Superior temporal gyrus (tissue), 1 donor: Measurements from ENCODE around the gene SIAH3.
"Not testable (repeated sequence)": the region's sequence is repeated elsewhere in the genome, so short reads cannot be mapped to it uniquely, and the experiment has no call there.

Source experiments
- DNase-seq: peaks from one replicate; pipeline ENCODE4 v3.0.0-alpha.2; 2016; ENCODE audit errors: extremely low spot score

Gene SIAH3

GRCh38 chr13:45783346-45784043, 68.1 kb downstream of the SIAH3 start:
- DNase-seq, result no peak

DNA sequence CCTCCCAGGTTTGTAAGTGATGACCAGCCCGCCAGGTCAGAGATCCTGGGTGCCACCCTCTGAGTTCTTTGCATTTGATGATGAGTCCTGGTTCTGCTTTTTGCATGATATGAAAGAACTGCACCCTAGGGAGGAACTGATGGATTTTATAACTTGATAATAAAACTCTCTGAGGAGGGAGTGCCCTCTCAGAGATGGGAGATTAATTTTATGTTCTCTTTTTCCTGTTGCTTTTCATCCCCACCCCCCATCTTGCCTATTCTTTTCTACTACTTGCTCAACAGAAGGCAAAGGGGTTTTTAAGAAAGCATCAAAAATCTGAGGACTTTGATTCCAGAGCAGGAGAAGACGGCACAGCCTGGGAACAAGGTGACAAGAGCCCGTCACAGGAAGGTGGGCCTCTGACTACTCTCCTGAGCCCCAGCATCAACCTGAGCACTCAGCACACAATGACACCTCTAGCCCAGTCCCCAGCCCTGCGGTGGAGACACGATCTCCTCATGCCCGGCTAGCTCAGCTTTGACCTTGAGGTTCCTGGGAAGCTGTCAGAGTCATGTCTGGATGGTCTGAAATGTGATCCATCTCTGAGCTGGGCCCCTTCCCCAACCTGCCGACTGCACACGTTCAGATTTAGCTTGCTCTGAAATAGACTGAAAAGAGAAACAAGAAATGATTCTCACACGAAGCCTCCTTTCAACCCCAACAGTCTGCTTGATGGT, 69.1 kb downstream of the SIAH3 start:
- no peak for DNase-seq

- no peak for DNase-seq
Observed at GRCh38 chr13:45781553-45782326, 69.8 kb downstream of the SIAH3 start.

DNA sequence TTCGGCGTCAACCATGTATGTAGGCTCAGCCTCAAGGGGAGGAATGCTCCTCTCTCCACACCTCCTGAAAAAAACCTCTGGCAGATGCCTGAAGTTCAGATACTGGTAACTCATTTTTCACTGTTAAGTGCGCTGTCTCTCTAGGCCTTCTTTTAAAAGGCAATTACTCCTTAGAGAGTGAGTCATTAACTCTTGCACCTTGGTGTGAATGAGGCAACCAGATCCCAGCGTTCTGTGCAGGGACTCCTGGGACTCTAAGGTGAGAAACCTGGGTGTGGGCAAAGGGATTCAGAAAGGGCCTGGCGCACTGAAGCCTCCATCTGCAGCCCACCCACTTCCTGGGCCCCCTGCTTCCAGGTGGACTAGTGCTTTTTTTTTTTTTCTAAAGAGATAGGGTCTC, 71.7 kb downstream of the SIAH3 start:
- no peak for DNase-seq

DNA sequence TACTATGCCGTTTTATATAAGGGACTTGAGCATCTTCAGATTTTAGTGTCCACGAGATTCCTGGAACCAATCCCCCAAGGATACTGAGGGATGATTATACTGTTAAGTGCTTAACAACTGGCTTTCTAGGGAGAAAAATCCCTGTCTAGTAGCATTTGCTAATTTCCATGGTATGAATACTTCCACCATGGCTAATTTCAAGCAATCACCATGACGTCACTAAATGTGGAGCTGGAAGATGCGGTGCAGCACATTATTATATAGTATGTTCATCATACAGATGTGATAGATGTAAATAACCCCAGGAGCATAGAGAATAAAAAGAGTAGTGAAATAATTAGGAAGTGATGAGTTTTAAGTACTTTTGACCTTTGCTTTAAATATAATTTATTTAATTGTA, 72.7 kb downstream of the SIAH3 start:
- no peak for DNase-seq

DNA sequence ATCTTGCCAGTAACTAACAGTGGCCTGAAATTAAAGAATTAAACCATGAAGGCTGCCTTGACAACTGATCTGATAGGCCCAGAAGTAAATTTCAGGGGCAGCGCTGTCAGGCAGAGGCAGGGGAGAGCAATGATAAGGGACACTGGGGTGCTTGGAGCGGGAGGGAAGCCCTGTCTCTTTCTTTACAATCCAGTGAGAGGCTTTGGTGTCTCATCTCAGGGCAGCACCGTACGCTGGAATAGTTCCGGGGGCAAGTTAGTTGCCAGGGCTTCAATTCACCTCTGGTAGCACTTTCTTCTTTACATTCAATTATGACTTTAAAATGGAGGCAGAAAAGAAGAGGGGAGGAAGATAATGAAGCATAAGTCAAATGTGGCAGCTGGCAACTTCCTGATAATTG, 74.8 kb downstream of the SIAH3 start:
- no peak for DNase-seq

DNA sequence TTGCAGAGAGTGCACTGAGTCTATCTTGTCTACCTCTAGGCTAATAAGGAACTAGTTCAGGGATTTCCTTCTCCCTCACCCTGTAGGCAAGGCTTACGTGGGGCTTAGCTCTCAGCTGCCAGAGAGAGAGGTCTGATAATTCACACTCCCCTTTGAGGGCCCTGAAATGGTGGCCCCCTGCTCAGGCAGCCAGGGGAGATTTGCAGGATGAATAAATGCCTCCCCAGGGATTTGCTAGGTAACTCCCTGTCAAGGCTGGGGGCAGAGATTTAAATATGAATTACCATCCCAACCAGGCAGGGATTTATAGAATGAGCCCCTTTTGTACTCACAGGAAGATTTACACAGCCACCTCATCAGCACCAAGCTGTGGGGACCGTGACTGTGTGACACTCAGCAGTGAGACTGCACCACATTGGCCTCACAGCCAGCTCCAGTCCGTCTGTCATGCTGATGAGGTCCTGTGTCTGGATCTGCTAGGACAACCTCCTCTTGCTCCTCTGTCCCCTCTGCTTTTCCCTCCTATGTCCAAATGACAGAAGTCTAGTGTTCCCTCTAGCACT, 76.1 kb downstream of the SIAH3 start:
- DNase-seq, result no peak

GRCh38 chr13:45773944-45774343, 77.6 kb downstream of the SIAH3 start:
- no peak for DNase-seq

GRCh38 chr13:45773236-45773635, 78.3 kb downstream of the SIAH3 start:
- no peak for DNase-seq

DNA sequence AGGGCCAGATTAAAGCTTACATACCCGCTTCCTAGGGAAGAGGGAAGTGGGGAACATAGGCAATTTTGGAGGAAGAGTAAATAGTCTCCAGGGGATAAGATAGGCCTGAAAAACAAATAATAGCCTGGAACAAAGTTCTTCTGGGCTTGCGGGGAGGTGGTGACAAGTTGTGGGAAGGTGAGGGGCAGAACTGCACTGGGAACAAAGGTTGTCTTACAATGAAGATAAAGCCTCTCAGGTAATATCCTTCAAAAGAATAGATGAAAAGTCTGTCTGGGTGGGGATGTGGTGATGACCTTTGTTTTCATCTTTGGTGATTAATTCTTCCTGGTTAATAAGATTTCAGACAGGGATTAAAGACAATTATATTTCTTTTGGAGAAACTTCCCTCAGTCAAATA, 80.7 kb downstream of the SIAH3 start:
- DNase-seq, result no peak

DNA sequence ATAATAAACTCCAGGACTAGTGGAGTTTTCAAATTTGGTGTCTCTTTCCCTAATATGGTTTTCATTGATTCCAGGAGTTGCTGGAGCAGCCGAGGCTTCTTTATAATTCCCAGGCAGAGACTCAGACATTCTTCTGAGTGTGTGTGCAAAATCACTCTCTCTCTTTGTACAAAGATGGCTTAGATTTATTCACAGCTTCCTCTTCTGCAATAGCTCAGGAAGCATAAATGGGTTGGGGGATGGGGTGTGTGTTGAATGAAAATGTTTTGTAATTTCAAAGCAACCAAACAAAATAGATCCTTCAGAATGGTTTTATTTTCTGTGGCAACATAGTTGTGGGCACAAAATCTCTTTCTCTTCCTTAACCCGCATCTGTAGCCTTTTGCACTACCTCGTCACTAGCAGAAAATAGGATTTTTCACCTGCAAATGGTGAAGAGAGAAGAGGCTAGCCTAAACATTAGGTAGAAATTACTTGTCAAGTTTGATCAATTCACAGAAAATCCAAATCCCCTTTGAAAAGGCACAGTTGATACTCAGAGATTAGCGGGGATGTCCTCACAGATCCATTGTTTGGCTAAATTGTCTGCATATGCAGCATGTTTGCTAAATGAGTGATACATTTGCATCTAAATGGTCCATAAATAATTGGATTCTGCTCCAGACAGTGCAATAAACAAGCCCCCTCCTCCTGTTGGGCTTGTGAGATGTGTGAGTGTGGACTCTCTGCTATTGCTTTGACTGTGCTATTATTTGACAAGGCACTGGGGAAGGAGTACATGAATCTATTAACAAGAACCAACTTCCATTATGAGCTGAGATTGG, 82.7 kb downstream of the SIAH3 start:
- no peak for DNase-seq

DNA sequence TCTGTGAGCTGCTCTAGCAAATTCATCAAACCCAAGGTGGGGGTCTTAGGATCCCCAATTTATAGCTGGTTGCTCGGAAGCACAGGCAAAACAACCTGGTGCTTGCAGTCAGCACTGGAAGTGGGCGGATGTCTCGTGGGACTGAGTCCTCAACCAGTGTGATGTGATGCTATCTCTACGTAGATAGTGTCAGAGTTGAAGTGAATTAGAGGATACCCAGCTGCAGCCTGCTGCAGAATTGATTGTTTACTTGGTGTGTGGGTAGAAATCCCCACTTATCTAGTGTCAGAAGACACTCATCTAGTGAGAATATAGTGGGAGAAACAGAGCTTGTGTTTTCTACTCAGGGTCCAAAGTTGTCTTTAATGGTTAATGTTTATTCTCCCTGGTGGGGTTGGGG, 86.1 kb downstream of the SIAH3 start:
- DNase-seq, result no peak

DNA sequence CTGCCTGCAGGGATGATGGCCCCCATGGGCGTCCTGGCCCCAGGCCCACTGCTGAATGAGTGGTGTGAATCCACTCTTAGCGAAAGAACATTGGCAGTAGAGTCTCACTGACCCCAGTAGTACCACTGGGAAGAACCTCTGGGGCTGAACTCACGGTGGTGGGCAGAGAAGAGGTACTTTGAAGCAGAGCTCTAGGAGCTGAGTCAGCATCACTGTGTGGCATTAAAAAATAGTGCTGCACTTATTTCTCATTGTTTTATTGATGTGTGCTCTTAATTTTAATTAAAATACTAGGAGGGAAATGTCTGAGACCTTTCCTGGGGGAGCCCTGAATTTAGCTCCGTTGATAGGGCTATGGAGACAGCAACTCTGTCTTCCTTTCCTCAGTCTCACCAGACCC, 88.1 kb downstream of the SIAH3 start:
- no peak for DNase-seq

- DNase-seq, result not testable (repeated sequence)
Observed at GRCh38 chr13:45757589-45757988, 94.0 kb downstream of the SIAH3 start.

DNA sequence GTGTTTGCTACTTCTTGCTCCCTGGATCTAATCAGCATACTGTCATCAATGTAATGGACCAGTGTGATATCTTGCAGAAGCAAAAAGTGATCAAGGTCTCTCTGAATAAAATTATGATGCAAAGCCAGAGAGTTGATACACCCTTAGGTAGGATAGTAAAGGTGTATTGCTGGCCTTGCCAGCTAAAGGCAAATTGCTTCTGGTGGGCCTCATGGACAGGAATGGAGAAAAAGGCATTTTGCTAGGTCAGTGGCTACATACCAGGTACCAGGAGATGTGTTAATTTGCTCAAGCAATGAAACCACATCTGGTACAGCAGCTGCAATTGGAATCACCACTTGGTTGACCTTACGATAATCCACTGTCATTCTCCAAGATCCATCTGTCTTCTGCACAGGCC, 95.1 kb downstream of the SIAH3 start:
- not testable (repeated sequence) for DNase-seq

GRCh38 chr13:45752510-45752909, 99.0 kb downstream of the SIAH3 start:
- no peak for DNase-seq

- DNase-seq, result no peak
Observed at GRCh38 chr13:45751885-45752284, 99.7 kb downstream of the SIAH3 start.

DNA sequence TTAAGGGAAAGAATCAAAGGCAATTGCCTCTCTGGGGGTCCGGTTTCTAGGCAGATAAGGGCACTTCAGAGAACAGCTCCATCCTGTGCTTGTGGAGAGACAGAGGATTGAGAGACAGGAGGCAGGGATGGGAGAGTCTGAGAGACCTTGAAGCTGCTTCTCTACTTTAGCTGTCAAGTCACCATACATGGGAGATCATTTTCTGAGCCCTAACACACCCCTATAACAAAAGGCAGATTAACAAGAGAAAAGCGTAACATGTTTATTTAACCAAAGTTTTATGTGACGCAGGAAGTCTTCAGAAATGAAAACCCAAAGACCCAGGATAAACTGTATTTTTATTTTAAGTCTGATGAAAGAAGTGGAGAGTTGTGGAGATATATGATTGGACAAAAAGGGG, 101.0 kb downstream of the SIAH3 start:
- DNase-seq, result no peak

DNA sequence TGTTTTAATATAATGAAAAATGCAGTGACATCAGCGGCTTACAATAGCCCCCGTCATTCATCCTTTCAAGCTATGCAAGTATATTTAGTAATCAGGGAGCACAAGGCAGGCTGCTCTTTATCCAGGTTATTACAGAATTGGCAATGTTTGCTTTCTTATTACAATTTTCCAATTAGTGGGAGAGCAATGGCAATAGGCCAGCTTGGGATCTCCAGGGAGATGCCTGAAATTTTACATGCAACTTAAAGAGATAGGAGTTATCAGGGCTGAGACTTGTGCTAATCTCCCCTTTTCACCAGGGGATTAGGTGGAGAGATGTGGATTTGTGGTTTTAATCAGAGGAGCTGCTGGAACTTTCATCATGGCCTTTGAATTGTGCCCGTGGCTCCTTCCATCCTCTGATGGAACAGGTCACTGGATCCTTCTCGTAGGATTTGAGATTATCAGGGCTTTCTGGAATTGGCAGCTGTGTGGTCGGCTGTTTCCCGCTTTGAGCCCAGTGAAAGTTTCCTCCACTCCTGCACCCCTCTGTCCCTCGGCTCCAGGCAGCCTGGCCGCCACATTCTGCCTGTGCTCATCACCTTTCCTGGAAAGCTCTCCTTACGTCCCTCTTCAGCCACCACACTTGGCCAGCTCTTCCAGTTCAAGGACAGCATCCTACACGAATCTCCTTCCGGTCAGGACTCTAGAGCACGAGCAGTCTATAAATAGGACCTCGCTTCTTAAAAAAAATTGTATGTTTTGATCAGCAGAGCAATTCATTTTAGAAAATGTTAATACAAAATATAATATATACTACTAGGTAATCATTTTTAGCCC, 102.4 kb downstream of the SIAH3 start:
- no peak for DNase-seq

DNA sequence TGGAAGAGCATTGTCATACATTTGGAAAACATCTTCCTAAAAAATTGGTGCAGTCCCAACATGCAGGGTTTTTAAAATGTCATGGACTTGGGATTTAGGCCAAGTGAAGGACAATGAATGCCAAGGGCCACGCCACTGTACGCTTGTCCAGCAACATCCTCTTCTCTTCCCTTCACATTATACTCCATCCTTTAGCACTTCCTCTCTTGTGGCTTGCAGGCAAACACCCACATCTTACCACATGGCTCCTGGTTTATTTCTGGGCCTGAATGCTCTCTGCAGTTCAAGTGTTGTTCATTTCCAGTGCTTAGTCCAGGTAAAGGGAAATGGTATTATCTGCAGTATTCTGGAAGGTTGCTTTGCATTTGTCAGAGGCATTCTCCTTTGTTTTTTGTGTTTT, 104.5 kb downstream of the SIAH3 start:
- DNase-seq, result peak; percentile 18

- no peak for DNase-seq
Observed at GRCh38 chr13:45744979-45745378, 106.6 kb downstream of the SIAH3 start.
